AG09319 (cell line): ENCODE data around the gene CMTM4.

Experiments
- DNase-seq: peaks from one replicate; pipeline ENCODE4 v3.0.0-alpha.2; 2010; ENCODE audit warnings: low read depth; ENCODE audit errors: extremely low read depth
- TF ChIP-seq, protein P1 (sequence below): IDR thresholded peaks from 2 replicates; pipeline ENCODE4 v1.5.1; 2011; ENCODE audit warnings: low read depth, mild to moderate bottlenecking, inconsistent platforms, low read length, moderate library complexity

Gene CMTM4

DNA sequence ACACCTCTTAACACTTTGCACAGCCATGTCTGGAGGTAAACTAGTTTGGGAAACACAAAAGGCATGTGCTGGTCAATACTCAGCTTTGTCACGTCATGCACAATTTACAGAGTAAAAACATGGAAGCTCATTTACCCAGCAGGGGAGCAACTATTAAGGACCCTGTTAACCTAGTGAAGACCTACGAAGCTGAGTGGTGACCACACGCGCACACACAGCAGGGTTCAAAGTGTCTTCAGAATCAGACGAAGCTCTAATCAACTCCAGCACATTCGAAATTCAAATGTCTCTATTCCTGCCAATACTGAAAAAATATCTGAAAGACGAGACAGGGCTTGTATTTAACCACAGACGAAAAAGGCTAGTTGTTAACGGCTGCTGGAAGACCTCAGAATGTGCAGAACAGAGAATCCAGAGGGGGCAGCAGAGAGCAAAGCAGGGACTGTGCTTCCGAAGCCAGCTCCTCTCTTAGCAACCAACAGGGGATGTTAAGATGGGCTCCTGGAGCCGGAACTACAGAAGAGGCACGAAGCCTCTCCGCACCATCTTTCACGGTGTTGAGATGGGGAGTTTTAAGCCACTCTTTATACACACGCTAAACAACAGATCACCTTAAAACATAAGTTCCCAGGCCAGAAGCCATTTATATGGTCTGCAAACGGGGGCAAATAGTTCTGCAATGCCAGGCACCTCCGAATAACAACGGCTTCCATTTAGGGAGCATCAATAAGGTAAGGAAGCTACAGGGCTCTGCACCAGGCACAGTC is 45.7 kb downstream of the CMTM4 start:
- TF ChIP-seq, protein P1, sequence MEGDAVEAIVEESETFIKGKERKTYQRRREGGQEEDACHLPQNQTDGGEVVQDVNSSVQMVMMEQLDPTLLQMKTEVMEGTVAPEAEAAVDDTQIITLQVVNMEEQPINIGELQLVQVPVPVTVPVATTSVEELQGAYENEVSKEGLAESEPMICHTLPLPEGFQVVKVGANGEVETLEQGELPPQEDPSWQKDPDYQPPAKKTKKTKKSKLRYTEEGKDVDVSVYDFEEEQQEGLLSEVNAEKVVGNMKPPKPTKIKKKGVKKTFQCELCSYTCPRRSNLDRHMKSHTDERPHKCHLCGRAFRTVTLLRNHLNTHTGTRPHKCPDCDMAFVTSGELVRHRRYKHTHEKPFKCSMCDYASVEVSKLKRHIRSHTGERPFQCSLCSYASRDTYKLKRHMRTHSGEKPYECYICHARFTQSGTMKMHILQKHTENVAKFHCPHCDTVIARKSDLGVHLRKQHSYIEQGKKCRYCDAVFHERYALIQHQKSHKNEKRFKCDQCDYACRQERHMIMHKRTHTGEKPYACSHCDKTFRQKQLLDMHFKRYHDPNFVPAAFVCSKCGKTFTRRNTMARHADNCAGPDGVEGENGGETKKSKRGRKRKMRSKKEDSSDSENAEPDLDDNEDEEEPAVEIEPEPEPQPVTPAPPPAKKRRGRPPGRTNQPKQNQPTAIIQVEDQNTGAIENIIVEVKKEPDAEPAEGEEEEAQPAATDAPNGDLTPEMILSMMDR, result peak; percentile 99
- DNase-seq, result peak; percentile 67

DNA sequence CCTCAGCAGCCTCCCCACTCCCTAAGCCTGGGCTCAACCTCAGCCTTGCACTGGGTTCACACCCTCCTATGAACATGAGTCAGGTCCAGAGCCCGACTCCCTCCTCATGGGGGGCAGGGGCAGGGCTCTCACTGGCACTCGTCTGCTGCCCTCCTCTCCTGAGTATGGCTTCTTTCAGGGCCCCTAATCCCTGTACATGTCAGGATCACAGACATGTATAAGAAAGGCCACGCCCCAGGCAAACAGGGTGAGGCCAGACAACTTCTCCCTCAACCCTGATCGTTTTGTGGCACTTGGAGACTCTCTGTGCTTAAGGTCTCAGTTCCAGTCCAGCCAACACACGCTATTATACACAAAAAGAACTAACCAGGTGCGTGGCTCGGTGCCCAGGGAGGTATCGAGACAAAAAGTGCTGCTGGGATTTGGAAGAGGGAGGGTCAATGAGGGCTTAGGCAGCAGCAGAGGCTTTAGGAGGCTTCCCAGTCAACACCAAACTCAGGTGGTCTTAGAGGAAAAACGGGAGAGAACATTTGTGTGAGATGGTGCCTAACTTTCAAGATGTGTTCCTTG is 46.8 kb downstream of the CMTM4 start:
- TF ChIP-seq, protein P1, result no peak
- no peak for DNase-seq

DNA sequence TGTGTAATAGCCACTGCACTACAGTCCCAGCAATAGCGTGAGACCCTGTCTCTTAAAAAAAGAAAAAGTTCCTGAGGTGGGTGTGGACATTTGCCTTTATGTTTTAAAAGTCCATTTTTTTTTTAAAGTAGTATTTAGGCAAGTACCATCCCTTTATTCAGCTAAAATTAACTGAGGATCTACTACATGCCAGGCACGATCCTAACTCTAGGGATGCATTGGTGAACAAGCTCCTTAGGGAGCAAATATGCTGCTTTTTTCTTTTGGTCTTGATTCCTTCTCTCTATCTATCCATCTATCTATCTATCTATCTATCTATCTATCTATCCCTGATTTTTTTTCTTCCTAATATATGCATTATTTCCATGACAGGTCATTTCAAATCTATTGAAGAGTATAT is 47.4 kb downstream of the CMTM4 start:
- TF ChIP-seq, protein P1, result no peak

DNA sequence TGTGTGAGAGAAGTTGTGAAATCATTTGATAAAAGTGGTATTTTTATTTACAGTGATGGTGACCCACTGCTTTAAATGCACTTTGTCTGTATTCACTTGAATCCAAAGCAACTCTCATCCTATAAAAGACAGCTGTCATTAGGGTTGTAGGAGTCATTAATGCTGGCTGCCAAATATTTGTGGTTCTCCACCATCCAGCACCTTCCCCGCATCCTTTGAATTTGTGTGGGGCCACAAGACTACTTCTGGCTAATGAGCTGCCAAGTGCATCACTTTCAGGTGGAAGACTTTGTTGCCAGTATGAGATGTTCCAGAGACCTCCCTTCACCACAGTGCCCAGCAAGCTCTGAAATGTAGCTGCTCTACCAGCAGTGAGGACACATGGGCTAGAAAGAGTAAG is 48.7 kb downstream of the CMTM4 start:
- TF ChIP-seq, protein P1, result no peak
- DNase-seq, result no peak

More for the DNA sequence above, 47.4 kb downstream of the CMTM4 start:
- no peak for DNase-seq

DNA sequence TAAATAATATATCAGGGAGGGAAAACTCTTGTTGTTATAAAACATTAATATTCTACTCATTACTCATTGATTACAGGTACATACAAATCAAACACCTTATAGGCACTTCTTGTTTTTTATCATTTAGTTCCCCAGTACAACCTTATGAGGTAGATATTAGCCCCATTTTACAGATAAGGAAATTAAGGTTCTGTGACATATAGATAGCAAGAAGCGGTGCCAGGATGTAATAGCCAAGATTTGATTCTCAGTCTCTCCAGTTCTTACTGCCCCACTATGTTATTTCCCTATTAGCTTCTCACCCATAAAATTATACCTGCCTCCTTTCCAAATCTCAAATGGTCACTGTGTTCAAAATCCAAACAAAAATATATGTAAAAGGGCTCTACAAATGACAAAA is 55.2 kb downstream of the CMTM4 start:
- DNase-seq, result no peak
- TF ChIP-seq, protein P1, result no peak

DNA sequence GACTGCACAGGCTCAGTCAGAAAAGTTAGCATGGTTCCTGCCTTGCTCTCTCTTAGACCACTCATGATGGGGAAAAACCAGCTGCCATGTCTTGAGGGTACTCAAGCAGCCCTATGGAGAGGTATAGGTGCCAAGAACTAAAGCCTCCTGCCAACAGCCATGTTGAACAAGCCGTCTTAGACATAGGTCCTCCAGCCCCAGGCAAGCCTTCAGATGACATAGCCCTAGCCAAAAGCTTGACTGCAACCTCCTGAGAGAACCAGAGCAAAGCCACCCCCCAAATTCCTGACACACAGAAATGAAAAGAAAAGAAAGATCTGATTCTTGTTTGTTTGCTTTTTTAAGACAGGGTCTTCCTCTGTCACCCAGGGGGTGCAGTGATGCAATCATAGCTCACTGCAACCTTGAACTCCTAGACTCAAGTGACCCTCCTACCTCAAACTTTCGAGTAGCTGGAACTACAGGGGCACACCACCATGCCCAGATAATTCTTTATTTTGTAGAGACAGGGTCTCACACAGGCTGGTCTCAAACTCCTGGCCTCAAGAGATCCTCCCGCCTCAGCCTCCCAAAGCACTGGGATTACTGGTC is 55.7 kb downstream of the CMTM4 start:
- no peak for DNase-seq
- TF ChIP-seq, protein P1, result no peak

DNA sequence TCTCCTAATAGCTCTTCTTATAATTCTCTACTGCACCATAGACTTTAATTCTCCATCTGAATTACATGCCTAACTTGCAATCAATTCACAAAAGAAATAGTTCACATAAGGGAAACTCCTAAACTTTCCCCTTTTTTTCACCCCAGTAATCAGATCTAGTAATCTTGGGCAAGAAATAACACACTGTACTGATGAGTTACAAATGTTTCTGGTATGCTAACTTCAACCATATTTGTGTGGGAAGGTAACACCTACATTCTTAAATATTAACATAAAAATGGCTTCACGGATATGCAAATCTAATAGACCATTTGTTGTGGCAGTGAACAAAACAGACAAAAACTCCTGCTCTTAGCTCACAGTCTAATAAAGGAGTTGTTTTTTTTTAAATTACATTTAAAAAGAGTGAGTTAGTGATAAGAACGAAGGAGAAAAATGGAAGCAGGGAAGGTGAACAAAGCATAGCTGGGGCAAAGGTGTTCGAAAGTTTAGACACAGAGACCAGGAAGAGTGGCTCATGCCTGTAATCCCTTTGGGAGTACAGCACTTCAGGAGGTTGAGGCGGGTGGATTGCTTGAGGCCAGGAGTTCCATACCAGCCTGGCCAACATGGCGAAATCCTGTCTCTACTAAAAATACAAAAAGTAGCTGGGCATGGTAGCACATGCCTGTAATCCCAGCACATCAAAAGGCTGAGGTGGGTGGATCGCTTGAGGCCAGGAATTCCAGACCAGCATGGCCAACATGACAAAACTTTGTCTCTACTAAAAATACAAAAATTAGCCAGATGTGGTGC is 57.3 kb downstream of the CMTM4 start:
- TF ChIP-seq, protein P1, result no peak
- DNase-seq, result no peak
